HEK293T (cell line): ENCODE measurements around the gene NGEF.

Source experiments
- BHLHE40 ChIP-seq: fragments of 450-650 bp; IDR thresholded peaks from 2 replicates; pipeline ENCODE4 v1.6.1; 2016; ENCODE audit warnings: mild to moderate bottlenecking, moderate library complexity, borderline replicate concordance
- CTBP1 ChIP-seq: fragments of 450-650 bp; IDR thresholded peaks from 2 replicates; pipeline ENCODE4 v1.6.1; 2016; ENCODE audit warnings: borderline replicate concordance
- FOXA1 ChIP-seq: fragments of 450-650 bp; IDR thresholded peaks from 2 replicates; pipeline ENCODE4 v1.6.1; 2016; ENCODE audit warnings: mild to moderate bottlenecking
- FOXK2 ChIP-seq: fragments of 450-650 bp; IDR thresholded peaks from 2 replicates; pipeline ENCODE4 v1.6.1; 2016; ENCODE audit warnings: mild to moderate bottlenecking
- FOXM1 ChIP-seq: fragments of 450-650 bp; IDR thresholded peaks from 2 replicates; pipeline ENCODE4 v1.6.1; 2017; ENCODE audit warnings: mild to moderate bottlenecking, borderline replicate concordance
- LEF1 ChIP-seq: fragments of 450-650 bp; IDR thresholded peaks from 2 replicates; pipeline ENCODE4 v1.6.1; 2017; ENCODE audit warnings: mild to moderate bottlenecking, borderline replicate concordance
- NFRKB ChIP-seq: fragments of 450-650 bp; IDR thresholded peaks from 2 replicates; pipeline ENCODE4 v1.6.1; 2016; ENCODE audit warnings: mild to moderate bottlenecking, moderate library complexity
- SP1 ChIP-seq: fragments of 450-650 bp; IDR thresholded peaks from 2 replicates; pipeline ENCODE4 v1.6.1; 2017
- SUZ12 ChIP-seq: fragments of 450-650 bp; IDR thresholded peaks from 2 replicates; pipeline ENCODE4 v1.6.1; 2016; ENCODE audit warnings: mild to moderate bottlenecking
- ZNF384 ChIP-seq: fragments of 450-650 bp; IDR thresholded peaks from 2 replicates; pipeline ENCODE4 v1.6.1; 2016

DNA sequence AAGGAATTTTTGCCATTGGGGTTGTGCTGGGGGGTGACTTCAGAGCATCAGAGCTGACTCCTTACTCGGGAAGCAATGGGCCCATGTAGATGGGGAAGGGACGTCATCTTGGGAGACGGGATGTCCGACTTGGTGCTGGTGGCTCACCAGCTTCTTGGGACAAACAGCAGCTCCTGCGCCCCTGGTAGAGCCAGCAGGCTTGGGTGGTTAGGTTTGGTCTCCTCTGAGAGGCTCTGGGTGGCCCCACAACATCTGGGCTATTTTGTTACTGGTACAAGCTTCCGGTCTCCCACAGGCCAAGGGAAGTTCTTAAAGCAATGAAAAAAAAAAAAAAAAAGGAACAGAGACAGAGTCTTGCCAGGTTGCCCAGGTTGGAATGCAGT, 1.8 kb downstream of the NGEF start:
- TF ChIP-seq BHLHE40, result no peak
- TF ChIP-seq FOXM1, result no peak
- TF ChIP-seq ZNF384, result no peak
- TF ChIP-seq LEF1, result no peak
- TF ChIP-seq SP1, result no peak
- TF ChIP-seq CTBP1, result no peak
- no peak for TF ChIP-seq FOXA1
- no peak for TF ChIP-seq FOXK2
- TF ChIP-seq NFRKB, result no peak
- no peak for TF ChIP-seq SUZ12
